Type B pancreatic cell (in vitro differentiated cells): ENCODE results near the gene VPS37B. TPM values are rescaled to one million over a fixed set of nuclear protein-coding genes. Genes with fewer than 3 reads are reported as not detected.
"Not testable (repeated sequence)": the region's sequence is repeated elsewhere in the genome, so short reads cannot be mapped to it uniquely, and the experiment has no call there.

Experiments
- DNase-seq: peaks from one replicate; pipeline ENCODE4 v3.0.0; 2021; ENCODE audit warnings: mixed read lengths; ENCODE audit not compliant: unreplicated experiment; ENCODE audit errors: extremely low spot score
- H3K27ac Mint-ChIP-seq: 2 replicates; pipeline ENCODE4 v1.8.0; 2021; ENCODE audit warnings: mild to moderate bottlenecking, mixed read lengths
- H3K27me3 Mint-ChIP-seq: 2 replicates; pipeline ENCODE4 v1.8.0; 2021; ENCODE audit warnings: mixed read lengths
- H3K36me3 Mint-ChIP-seq: 2 replicates; pipeline ENCODE4 v1.8.0; 2021; ENCODE audit warnings: mixed read lengths
- H3K4me1 Mint-ChIP-seq: one replicate; pipeline ENCODE4 v1.8.0; 2021; ENCODE audit warnings: mixed read lengths; ENCODE audit not compliant: unreplicated experiment
- H3K4me3 Mint-ChIP-seq: 2 replicates; pipeline ENCODE4 v1.8.0; 2021; ENCODE audit warnings: mild to moderate bottlenecking, mixed read lengths
- H3K9me3 Mint-ChIP-seq: 2 replicates; pipeline ENCODE4 v1.8.0; 2021; ENCODE audit warnings: mixed read lengths
- CTCF ChIP-seq: fragments of 200-600 bp; sonication (generic); conservative IDR thresholded peaks from 2 replicates; pipeline ENCODE4 v1.5.0; 2021; ENCODE audit warnings: antibody characterized with exemption, mild to moderate bottlenecking
- total RNA-seq: library from RNA; stranded (reverse); gene quantifications from 2 replicates; pipeline ENCODE4 v1.2.1, GENCODE V29; 2021; ENCODE audit warnings: low replicate concordance

VPS37B gene
- total RNA-seq, 1 donor from 2014 or later: 32.4 TPM

GRCh38 chr12:122882908-122883558, 12.9 kb downstream of the VPS37B start:
- Mint-ChIP-seq H3K36me3 (peaks cover 9% of the 10 kb centered on the region), H3K4me1 (peaks cover 51% of the 10 kb centered on the region), H3K27ac (no peak overlapping the region), H3K4me3 (no peak overlapping the region), H3K9me3 (no peaks in the 10 kb centered on the region), H3K27me3 (no peaks in the 10 kb centered on the region)
- TF ChIP-seq CTCF: no peak
- no peak for DNase-seq

- no peak overlapping the region for H3K27ac Mint-ChIP-seq
- peak; percentile 69 for TF ChIP-seq CTCF
- H3K27me3 Mint-ChIP-seq: no peaks in the 10 kb centered on the region
- H3K4me3 Mint-ChIP-seq: peak overlapping the region; percentile 15
- H3K9me3 Mint-ChIP-seq: no peaks in the 10 kb centered on the region
- H3K4me1 Mint-ChIP-seq: peaks cover 54% of the 10 kb centered on the region
- no peak for DNase-seq
- peaks cover 3% of the 10 kb centered on the region for H3K36me3 Mint-ChIP-seq
Observed at GRCh38 chr12:122880668-122881067, 15.3 kb downstream of the VPS37B start.

GRCh38 chr12:122880155-122880667, 15.7 kb downstream of the VPS37B start:
- no peaks in the 10 kb centered on the region for H3K9me3 Mint-ChIP-seq
- no peak overlapping the region for H3K27ac Mint-ChIP-seq
- H3K27me3 Mint-ChIP-seq: no peaks in the 10 kb centered on the region
- H3K36me3 Mint-ChIP-seq: peaks cover 3% of the 10 kb centered on the region
- DNase-seq: no peak
- TF ChIP-seq CTCF: no peak
- H3K4me1 Mint-ChIP-seq: peaks cover 58% of the 10 kb centered on the region
- H3K4me3 Mint-ChIP-seq: peak overlapping the region; percentile 15

GRCh38 chr12:122878780-122879612, 16.9 kb downstream of the VPS37B start:
- Mint-ChIP-seq H3K27ac (no peak overlapping the region), H3K36me3 (peaks cover 3% of the 10 kb centered on the region), H3K4me3 (no peak overlapping the region), H3K4me1 (peaks cover 58% of the 10 kb centered on the region), H3K27me3 (no peaks in the 10 kb centered on the region), H3K9me3 (no peaks in the 10 kb centered on the region)
- DNase-seq: no peak
- no peak for TF ChIP-seq CTCF

- Mint-ChIP-seq H3K4me3 (no peak overlapping the region), H3K9me3 (no peaks in the 10 kb centered on the region), H3K27me3 (no peaks in the 10 kb centered on the region), H3K27ac (no peak overlapping the region), H3K36me3 (peaks cover 8% of the 10 kb centered on the region), H3K4me1 (peaks cover 76% of the 10 kb centered on the region)
- TF ChIP-seq CTCF: no peak
- DNase-seq: no peak
Observed at GRCh38 chr12:122876731-122877130, 19.2 kb downstream of the VPS37B start.

GRCh38 chr12:122876281-122876680, 19.6 kb downstream of the VPS37B start:
- not testable (repeated sequence) for H3K27me3 Mint-ChIP-seq, H3K36me3 Mint-ChIP-seq, H3K4me3 Mint-ChIP-seq, H3K9me3 Mint-ChIP-seq, DNase-seq
- peaks cover 78% of the 10 kb centered on the region for H3K4me1 Mint-ChIP-seq
- peak overlapping the region; percentile 22 for H3K27ac Mint-ChIP-seq
